ENCODE measurements around the gene NINJ1. TPM values are rescaled to one million over a fixed set of nuclear protein-coding genes. Genes with fewer than 3 reads are reported as not detected.

Gene NINJ1
- total RNA-seq, 2 experiments from 2014 or later, result 118 to 120 TPM

DNA sequence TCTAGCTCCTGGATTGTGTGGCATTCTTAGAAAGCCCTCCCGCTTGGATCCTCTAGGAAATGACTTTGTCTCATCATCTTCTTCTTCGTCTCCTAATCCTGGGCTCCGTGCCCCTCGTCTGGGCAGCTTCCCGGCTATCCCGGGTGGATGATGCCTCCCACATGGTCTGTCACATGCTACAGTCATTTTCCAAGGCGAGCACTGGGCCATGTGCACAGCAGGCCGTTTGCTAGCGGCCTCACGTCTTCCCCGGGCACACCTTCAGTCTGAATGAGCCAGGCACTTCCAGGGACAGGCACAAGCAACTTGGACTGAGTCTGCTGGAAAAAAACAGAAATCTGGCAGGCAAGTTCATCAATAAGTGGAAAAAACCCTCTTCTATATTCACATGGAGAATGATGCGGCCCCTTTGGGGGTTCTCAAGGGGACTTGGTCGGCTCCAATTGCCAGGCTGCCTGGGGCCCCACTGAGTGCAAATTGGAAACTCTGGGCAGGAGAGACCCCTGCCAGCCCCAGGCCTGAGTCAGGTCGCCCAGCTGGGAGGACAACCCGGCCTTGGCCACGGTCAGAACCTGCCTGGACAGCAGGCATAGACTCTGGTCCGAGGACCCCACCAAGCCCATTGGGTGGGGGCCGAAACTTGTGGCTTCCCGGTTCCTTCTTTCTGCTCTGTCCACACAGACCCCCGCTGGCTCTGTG lies 38.8 kb upstream of the NINJ1 start:
- ChIA-PET CTCF (no interaction called here), POLR2A (no interaction called here)
- no peak overlapping the region for H3K4me3 Mint-ChIP-seq
- TF ChIP-seq, protein P1, sequence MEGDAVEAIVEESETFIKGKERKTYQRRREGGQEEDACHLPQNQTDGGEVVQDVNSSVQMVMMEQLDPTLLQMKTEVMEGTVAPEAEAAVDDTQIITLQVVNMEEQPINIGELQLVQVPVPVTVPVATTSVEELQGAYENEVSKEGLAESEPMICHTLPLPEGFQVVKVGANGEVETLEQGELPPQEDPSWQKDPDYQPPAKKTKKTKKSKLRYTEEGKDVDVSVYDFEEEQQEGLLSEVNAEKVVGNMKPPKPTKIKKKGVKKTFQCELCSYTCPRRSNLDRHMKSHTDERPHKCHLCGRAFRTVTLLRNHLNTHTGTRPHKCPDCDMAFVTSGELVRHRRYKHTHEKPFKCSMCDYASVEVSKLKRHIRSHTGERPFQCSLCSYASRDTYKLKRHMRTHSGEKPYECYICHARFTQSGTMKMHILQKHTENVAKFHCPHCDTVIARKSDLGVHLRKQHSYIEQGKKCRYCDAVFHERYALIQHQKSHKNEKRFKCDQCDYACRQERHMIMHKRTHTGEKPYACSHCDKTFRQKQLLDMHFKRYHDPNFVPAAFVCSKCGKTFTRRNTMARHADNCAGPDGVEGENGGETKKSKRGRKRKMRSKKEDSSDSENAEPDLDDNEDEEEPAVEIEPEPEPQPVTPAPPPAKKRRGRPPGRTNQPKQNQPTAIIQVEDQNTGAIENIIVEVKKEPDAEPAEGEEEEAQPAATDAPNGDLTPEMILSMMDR (IDR thresholded peaks at IDR 0.05), result no peak
- H3K27ac Mint-ChIP-seq, result no peak overlapping the region
- ATAC-seq (no peak), DNase-seq (no peak)
- H3K27me3 Mint-ChIP-seq, result no peaks in the 10 kb centered on the region
- H3K36me3 Mint-ChIP-seq (ENCODE audit: low read depth), result no peaks in the 10 kb centered on the region
- no peaks in the 10 kb centered on the region for H3K9me3 Mint-ChIP-seq
- H3K4me1 Mint-ChIP-seq (ENCODE audit: low read depth), result peaks cover 2% of the 10 kb centered on the region
- intact Hi-C loops (cut with micrococcal nuclease), result no loop called here

DNA sequence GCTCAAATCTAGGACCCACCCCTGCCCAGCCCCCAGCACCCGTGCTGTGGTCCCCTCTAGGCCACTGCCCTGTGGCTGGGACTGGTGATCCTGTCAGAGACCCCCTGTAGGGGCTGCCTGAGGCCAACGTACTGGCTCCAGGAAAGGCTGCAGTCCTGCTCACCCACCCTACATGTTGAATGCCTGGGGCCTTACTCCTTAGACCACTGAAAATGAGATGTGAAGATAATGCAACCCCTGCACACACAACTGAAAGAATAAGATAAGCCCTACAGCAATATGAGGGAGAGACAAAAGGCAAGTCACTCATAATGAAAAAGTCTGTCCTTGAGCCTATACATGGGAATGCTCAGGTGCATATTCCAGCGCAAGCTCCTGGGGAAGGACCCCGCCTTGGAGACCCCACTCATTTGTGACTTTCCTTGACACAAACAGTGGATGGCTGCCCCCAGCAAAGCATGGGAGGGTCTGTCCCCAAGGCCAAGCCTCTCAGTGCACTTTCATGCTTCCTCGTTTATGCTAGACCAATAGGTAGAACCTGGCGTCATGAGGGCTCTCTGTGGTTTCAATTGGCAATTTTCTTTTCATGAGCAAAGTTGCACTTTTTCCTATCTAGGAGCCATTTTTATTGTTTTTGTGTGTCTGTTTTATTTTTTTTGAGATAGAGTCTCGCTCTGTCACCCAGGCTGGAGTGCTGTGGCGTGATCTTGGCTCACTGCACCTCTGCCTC lies 37.4 kb upstream of the NINJ1 start:
- CTCF ChIA-PET, result no interaction called here
- H3K27ac Mint-ChIP-seq, result no peak overlapping the region
- intact Hi-C loops (cut with micrococcal nuclease), result no loop called here
- no peaks in the 10 kb centered on the region for H3K36me3 Mint-ChIP-seq (ENCODE audit: low read depth)
- ATAC-seq (no peak), DNase-seq (no peak)
- H3K9me3 Mint-ChIP-seq, result no peaks in the 10 kb centered on the region
- H3K4me3 Mint-ChIP-seq, result no peak overlapping the region
- H3K4me1 Mint-ChIP-seq (ENCODE audit: low read depth), result peaks cover 2% of the 10 kb centered on the region
- POLR2A ChIA-PET, result no interaction called here
- H3K27me3 Mint-ChIP-seq, result no peaks in the 10 kb centered on the region
- TF ChIP-seq, protein P1 (IDR thresholded peaks at IDR 0.05), result no peak

DNA sequence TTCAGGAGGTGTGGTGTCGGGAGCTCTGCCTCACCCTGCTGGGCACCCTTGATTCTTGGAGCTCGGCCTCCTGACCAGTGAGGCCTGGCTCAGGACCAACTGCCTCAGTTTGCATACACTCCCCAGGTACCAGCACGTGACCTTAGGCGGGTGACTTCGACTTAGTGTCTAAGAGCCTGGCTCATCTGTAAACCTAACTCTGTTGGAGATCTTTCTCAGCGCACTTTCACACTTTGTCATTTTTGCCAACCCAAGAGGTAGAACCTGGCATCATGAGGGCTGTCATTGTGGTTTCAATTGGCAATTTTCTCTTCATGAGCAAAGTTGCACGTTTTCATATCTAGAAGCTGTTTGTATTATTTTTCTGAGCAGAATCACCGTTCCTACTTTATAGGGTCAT lies 36.5 kb upstream of the NINJ1 start:
- DNase-seq (no peak), ATAC-seq (no peak)
- Mint-ChIP-seq H3K9me3 (no peaks in the 10 kb centered on the region), H3K36me3 (ENCODE audit: low read depth) (no peaks in the 10 kb centered on the region), H3K27me3 (no peaks in the 10 kb centered on the region), H3K27ac (no peak overlapping the region), H3K4me3 (no peak overlapping the region), H3K4me1 (ENCODE audit: low read depth) (peaks cover 2% of the 10 kb centered on the region)
- TF ChIP-seq, protein P1 (IDR thresholded peaks at IDR 0.05), result no peak
- intact Hi-C loops (cut with micrococcal nuclease), result no loop called here
- ChIA-PET POLR2A (interaction anchor here (0.6 kb wide), 1 partner anchor 189 kb away, joined by 3 read pairs; no protein-coding TSS in a partner anchor), CTCF (interaction anchor here (1.7 kb wide), 1 partner anchor 10 kb away, joined by 6 read pairs; no protein-coding TSS in a partner anchor)

GRCh38 chr9:93169444-93169843 lies 35.4 kb upstream of the NINJ1 start:
- Mint-ChIP-seq H3K36me3 (ENCODE audit: low read depth) (no peaks in the 10 kb centered on the region), H3K27me3 (no peaks in the 10 kb centered on the region), H3K4me1 (ENCODE audit: low read depth) (peaks cover 2% of the 10 kb centered on the region), H3K9me3 (no peaks in the 10 kb centered on the region), H3K27ac (no peak overlapping the region), H3K4me3 (no peak overlapping the region)
- intact Hi-C loops (cut with micrococcal nuclease), result no loop called here
- ChIA-PET CTCF (interaction anchor here (1.7 kb wide), 1 partner anchor 8 kb away, joined by 6 read pairs; no protein-coding TSS in a partner anchor), POLR2A (interaction anchor here (0.7 to 0.9 kb wide), 2 partner anchors 18 to 143 kb away, joined by 3 read pairs; no protein-coding TSS in a partner anchor)
- no peak for DNase-seq
- no peak for ATAC-seq
- TF ChIP-seq, protein P1 (IDR thresholded peaks at IDR 0.05), result no peak

DNA sequence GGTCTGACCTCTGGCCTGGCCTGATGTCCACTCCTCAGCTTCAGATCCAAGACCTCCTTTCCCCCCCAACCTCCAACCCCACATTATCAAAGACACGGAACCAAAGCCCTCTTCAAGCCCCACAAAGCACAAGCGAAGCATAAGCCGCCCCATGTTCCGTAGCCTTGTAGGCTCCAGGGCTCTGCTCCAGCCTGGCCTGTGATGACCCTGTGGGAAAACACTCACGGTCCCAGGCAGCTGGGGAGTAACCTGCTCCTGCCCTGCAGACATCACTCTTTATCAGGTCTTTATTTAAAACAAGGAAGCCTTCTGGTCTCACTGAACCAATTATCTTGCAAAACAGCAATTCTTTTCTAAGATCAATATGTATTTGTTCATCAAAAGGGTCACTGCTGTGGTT lies 34.5 kb upstream of the NINJ1 start:
- Mint-ChIP-seq H3K9me3 (no peaks in the 10 kb centered on the region), H3K27ac (no peak overlapping the region), H3K27me3 (no peaks in the 10 kb centered on the region), H3K4me3 (no peak overlapping the region), H3K4me1 (ENCODE audit: low read depth) (no peaks in the 10 kb centered on the region), H3K36me3 (ENCODE audit: low read depth) (no peaks in the 10 kb centered on the region)
- intact Hi-C loops (cut with micrococcal nuclease), result no loop called here
- ChIA-PET POLR2A (no interaction called here), CTCF (interaction anchor here (0.6 kb wide), 1 partner anchor 260 kb away, joined by 3 read pairs; no protein-coding TSS in a partner anchor)
- no peak for DNase-seq
- no peak for ATAC-seq
- TF ChIP-seq, protein P1 (IDR thresholded peaks at IDR 0.05), result no peak

Measured in activated CD8-positive, alpha-beta T cell treated with anti-CD3 and anti-CD28 coated beads for 36 hours (primary cell).